Endometrium (tissue), 2 donors: ENCODE measurements around the gene RREB1.
"Not testable (repeated sequence)": the region's sequence is repeated elsewhere in the genome, so short reads cannot be mapped to it uniquely, and the experiment has no call there.

Source experiments
- FAIRE-seq: peaks from 2 replicates; lab custom pipeline; 2012; peaks lifted over from hg19 to GRCh38; lab: Jason Lieb, UNC
- donor health status: control.
- donor health status: control.

RREB1 gene

GRCh38 chr6:7145885-7146828 lies 38.4 kb downstream of the RREB1 start:
- FAIRE-seq, result no peak

DNA sequence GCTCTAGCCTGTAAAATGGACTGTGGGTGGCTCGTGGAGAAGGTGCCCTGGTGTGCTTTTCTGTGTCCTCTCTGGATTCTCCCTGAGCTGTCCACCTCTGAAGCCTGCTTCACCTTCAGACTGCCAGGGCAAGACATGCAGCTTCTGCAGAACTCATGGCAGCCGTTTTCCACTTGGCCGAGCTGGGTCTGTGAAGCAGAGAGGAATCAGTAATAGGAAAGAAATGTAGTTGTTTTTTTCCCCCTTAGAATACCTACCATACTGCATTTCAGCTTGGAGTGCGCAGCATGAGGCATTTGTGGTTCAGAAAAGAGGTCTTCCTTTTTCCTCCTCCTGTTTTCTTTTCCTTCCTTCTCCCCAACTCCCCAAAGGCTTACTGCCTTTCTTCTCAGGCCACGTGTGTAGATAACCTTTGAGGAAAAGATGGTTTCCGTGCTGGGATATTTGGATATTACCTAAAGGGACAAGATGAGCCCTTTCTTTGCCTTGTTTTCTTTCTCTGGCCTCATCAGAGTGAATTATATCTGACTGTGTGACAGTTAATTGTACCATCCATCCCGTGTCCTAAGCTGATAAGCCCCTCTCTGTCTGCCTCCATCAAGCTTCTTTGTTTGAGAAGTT lies 39.4 kb downstream of the RREB1 start:
- no peak for FAIRE-seq

DNA sequence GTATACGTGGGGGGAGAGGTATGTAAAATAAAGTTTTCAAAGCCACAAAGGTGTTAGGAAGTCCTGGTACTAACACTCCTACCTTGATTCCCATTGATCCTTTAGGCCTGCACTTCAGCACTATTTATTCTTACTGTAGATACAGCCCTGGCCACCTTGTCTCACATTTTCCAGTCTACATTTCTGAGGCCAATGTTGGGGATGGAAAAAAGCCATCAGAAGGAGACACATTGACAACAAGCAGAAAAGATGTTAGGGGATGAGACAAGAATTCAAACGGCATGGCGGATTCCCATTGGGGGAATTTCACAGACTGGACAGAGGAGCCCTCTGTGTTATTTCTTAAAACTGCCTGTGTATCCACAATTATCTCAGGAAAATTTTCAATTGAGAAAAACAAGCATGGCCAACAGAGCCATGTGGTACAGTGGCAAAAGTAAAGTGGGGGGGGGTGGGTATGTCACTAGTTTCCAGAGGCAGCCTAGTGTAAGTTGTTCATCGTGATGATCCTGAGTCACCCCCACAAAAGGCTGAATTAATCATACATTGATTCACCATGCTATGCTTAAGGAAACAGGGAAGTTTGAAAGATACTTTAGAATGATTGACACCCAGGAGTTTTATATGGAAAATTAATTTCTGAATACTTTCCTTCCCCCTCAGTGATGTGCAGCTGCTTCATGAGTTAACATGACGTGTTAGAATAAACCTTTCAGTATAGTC lies 40.5 kb downstream of the RREB1 start:
- FAIRE-seq, result no peak

GRCh38 chr6:7150381-7151064 lies 42.8 kb downstream of the RREB1 start:
- no peak for FAIRE-seq

GRCh38 chr6:7151381-7151780 lies 43.6 kb downstream of the RREB1 start:
- FAIRE-seq, result no peak

DNA sequence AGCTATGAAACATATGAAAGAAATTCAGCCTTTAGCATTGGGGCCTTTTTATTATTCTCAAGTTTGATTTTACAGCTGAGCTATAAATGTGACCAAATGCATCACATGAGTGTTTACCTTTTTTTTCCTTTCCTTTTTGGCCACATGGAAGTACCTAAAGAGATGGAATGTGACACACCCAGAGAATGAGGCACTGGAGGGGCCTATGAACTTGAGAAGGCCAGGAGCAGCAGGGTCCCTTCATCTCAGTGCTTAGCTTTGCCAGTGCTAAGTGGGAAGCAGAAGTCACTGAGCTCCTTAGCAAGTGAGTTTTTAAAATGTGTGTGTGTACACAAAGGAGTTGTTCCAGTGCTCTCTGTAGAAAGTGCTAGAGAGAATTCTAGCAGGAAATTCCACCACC lies 44.7 kb downstream of the RREB1 start:
- no peak for FAIRE-seq

GRCh38 chr6:7153789-7154188 lies 46.0 kb downstream of the RREB1 start:
- no peak for FAIRE-seq

DNA sequence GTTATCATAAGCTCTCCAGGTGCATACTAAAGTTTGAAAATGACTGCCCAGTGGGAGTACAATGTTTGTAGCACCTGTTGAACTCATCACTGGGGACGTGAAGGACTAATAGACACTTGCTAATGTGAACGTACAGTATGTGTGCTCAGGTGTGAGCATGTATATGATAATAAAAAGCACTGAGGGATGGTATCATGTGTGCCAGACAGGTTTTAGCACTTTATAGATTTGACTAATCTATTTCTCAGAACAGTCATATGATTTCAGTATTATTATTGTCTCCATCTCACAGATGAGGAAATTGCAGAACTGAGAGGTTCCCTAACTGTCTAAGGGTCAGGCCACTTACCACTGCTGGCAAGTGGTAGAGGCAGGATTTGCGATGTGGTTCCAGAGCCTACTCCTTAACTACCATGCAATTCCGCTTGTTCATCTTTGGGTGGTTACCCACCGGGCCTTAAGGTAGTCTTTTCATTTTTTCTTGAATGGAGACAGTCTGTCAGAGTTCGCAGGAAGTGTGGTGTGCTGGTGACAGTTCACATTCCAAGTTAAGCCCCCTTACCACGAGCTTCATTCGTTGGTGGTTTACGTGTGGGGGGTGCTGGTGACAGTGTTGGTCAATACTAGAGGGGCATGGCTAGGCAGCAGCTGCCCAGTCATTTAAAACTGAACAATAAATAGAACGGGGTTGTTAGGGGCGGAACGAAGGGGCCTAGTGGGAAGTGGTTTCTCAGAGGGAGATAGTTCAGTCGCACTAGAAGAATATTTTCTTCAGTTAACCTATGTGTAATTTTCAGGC lies 46.8 kb downstream of the RREB1 start:
- FAIRE-seq, result no peak

DNA sequence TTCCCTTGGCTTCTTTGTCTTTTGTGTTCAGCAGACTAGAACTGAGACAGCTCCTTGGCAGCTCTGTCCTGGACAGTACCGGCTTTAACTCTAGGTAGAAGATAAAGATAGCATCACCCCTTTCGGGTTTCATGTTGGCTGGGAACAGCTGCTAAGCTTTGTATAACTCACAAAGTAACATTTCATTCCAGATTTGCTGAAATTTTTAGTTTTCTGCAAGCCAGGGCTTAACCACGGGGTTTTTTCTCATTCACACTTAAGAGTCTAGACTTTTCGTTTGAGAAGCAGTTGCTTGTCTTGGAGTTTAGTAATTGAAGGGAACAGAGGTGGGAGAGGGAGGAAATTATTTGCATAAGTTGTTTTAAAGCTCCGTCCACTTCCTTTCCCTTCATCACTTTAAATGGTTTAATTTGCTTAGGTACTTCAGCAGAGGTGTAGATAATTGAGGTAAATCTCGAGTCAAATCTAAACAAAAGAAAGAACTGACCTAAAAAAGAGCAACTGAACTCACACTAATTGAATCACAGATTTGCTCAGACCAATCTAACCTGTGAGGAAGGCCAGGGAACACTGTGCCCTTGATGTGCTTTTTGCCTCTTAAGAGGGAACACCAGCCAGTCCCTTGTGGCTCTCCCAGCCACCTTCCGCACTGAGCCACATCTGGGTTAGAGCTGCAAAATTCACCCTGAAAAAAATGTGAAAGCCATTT lies 48.3 kb downstream of the RREB1 start:
- FAIRE-seq, result no peak

DNA sequence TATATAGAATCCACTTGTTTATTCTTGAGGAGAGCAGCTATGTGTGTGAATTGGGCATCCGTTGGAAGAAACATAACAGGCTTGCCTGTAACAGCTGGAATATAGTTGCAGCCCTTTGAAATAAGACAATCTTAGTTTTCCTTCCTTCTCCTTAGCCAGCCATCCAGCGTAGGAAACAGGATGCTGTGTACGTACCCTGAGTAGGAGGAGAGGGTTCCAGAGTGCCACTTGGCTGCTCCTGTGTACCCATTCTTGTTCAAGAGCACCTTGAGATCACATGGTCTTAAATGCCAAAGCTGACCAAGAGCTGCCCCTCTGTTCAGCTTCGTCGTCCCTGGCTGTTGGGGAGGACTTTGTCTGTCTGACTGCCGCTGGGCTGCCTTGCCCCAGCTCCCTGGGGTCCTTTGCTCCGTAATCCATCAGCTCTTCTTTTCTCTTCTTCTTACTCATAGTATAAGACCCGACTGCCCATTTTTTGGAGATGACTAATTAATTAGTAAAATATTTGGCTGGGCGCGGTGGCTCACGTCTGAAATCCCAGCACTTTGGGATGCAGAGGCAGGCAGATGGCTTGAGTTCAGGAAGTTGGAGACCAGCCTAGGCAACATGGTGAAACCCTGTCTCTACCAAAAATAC lies 49.0 kb downstream of the RREB1 start:
- no peak for FAIRE-seq

GRCh38 chr6:7157307-7157706 lies 49.5 kb downstream of the RREB1 start:
- not testable (repeated sequence) for FAIRE-seq

DNA sequence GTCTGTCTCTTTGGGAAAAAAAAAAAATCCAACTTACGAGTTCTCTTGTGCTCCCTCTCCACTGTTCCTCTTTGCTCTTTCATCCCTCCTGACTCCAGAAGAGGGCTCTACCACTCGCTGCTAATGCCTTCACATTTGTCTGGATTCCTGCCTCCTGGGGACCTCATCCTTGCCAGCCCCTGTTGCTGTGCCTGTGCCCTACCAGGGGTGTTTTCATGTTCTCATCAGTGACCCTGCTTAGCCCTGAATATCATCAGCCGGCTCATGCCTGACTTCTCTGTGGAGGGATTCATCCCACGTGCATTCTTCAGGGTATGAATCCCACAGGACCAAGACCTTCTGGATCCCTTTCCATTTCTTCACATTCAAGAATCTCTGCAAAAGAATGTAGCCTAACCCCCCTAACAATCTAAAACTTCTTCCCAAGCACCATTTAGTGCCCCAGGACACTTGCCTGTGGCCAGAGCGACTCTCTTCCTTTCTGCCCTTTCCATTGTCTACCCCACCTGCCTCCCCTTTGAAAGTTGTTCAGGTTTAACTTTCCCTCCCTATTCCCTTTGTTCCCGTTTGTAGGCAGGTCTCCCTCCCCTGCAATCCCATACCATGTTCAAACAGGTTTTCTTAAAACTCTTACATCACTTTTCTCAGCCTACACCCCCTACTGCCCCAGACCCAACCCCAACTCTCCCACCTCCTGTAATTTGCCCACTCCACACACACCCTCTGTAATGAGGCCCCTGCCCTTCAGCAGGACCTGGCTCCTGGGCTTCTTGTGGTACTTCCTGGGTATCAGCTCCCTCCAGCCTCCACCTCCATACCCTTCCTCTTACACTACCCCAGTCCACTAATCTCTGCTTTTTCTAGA lies 50.2 kb downstream of the RREB1 start:
- FAIRE-seq, result no peak

DNA sequence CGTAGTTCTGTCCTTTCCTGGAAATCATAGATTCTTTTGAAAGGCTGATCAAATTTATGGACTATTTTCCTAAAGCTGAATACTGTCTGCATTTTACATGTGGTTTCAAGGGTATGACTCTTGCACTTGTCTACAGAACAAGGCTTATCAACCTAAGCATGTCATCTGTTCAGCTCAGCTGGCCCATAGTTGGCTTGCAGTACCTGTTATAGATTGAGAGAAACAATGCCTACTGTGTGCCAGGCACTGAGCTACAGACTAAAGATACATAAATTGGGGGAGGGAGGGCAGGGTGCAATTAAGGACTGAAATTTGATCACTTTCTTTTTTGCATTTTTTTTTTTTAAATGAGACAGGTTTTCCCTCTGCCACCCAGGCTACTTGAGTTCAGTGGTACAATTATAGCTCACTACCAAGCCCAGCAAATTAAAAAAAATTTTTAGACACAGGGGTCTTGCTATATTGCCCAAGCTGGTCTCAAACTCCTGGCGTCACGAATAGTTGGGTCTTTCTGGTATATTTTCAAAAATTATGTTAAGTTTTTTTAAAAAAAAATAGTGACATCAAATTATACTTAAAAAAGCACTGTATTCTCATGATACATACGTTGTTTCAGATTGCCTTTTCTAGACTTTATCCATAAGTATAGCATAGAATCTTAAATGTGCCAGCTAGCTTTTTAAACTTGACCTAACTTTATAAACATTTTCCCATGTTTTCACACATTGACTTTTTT lies 52.2 kb downstream of the RREB1 start:
- no peak for FAIRE-seq

GRCh38 chr6:7161253-7161623 lies 53.5 kb downstream of the RREB1 start:
- FAIRE-seq, result no peak

- no peak for FAIRE-seq
Observed at GRCh38 chr6:7161845-7162244, 54.1 kb downstream of the RREB1 start.

- no peak for FAIRE-seq
Observed at GRCh38 chr6:7163661-7164071, 55.9 kb downstream of the RREB1 start.

DNA sequence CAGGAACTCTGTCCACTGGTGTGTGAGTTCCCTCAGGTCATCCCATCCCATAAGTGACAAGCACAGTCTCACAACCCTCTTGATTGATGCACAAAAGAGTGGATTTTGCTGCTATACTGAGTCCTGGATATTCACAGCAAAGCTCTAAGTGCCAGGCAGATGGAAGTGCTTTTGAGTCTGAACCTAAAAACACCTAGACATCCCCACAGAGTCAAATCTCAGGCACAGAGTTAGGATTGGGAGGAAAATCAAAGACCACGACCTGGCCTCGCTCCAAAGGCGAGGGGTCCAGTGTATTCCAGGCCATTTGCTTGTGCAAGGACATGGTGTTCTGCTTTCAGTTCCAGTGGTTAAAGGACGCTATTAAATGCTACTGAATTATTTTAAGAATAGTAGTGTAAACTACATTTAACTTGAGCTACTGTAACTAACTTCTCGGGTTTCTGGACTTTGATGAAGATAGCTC lies 56.8 kb downstream of the RREB1 start:
- FAIRE-seq, result no peak
